ENCODE results near the gene CD3D.
A peak's percentile ranks its signal among the peaks of the same experiment; 100 is the strongest.

The CD3D gene

GRCh38 chr11:118342503-118343161 is at the start of gene CD3D:
TSS of gene CD3D (minus strand) at chr11:118342705. CDS start at chr11:118342607, 98 bp downstream.
- Histone ChIP-seq H3K27me3 (ENCODE audit: insufficient read depth, low read length, poor library complexity, severe bottlenecking) (no peaks in the 10 kb centered on the region), H3K79me2 (ENCODE audit: insufficient read depth, low read length) (peaks cover 100% of the 10 kb centered on the region)

GRCh38 chr11:118383657-118384056 is 41.2 kb upstream of the CD3D start:
- H3K4me1 ChIP-seq (ENCODE audit: insufficient read depth, low read length, poor library complexity, severe bottlenecking) = no peaks in the 10 kb centered on the region
- no peaks in the 10 kb centered on the region for H3K79me2 ChIP-seq (ENCODE audit: insufficient read depth, low read length)
- TF ChIP-seq EZH2phosphoT487 (IDR thresholded peaks at IDR 0.05; ENCODE audit: borderline replicate concordance) = no peak
- no peak for TF ChIP-seq CTCF (conservative IDR thresholded peaks at IDR 0.05; ENCODE audit: low read length)
- H3K36me3 ChIP-seq (ENCODE audit: insufficient read depth, low read length) = peaks cover 81% of the 10 kb centered on the region; the same call in 1 of the 2 replicates
- no peak overlapping the region for H3K9ac ChIP-seq (ENCODE audit: low read depth, low read length, poor library complexity, severe bottlenecking)
- H3F3A ChIP-seq (ENCODE audit: low read depth) = no peaks in the 10 kb centered on the region
- no peaks in the 10 kb centered on the region for H4K20me1 ChIP-seq (ENCODE audit: insufficient read depth, low read length, poor library complexity, severe bottlenecking)
- H3K4me3 ChIP-seq (ENCODE audit: low read length, poor library complexity, severe bottlenecking) = no peak overlapping the region
- no peak overlapping the region for H2AFZ ChIP-seq (ENCODE audit: low read length)
- no peaks in the 10 kb centered on the region for H3K27me3 ChIP-seq (ENCODE audit: insufficient read depth, low read length, poor library complexity, severe bottlenecking)
- no peaks in the 10 kb centered on the region for H3K9me3 ChIP-seq (ENCODE audit: insufficient read depth, low read depth, low read length)
- no peaks in the 10 kb centered on the region for H3K9me2 ChIP-seq (replicated peaks; ENCODE audit: low read depth, low read length)
- H3K4me2 ChIP-seq (ENCODE audit: low read depth, low read length, poor library complexity, severe bottlenecking) = no peak overlapping the region

More at GRCh38 chr11:118342503-118343161, at the start of gene CD3D:
- no peaks in the 10 kb centered on the region for H3K9me2 ChIP-seq (replicated peaks; ENCODE audit: low read depth, low read length)
- peaks cover 11% of the 10 kb centered on the region for H3K36me3 ChIP-seq (ENCODE audit: insufficient read depth, low read length)
- no peaks in the 10 kb centered on the region for H3K9me3 ChIP-seq (ENCODE audit: insufficient read depth, low read depth, low read length)
- peak within 1 kb of the TSS; percentile 57; the same call in 1 of the 2 replicates for H2AFZ ChIP-seq (ENCODE audit: low read length)
- TF ChIP-seq EZH2phosphoT487 (IDR thresholded peaks at IDR 0.05; ENCODE audit: borderline replicate concordance) (no peak), CTCF (conservative IDR thresholded peaks at IDR 0.05; ENCODE audit: low read length) (no peak)
- H3K4me1 ChIP-seq (ENCODE audit: insufficient read depth, low read length, poor library complexity, severe bottlenecking) = peaks cover 80% of the 10 kb centered on the region
- H3K9ac ChIP-seq (ENCODE audit: low read depth, low read length, poor library complexity, severe bottlenecking) = peak within 1 kb of the TSS; percentile 96
- H3K4me3 ChIP-seq (ENCODE audit: low read length, poor library complexity, severe bottlenecking) = peak within 1 kb of the TSS; percentile 88
- peaks cover 17% of the 10 kb centered on the region for H4K20me1 ChIP-seq (ENCODE audit: insufficient read depth, low read length, poor library complexity, severe bottlenecking)
- H3F3A ChIP-seq (ENCODE audit: low read depth) = peaks cover 9% of the 10 kb centered on the region; the same call in 1 of the 2 replicates
- peak within 1 kb of the TSS; percentile 91 for H3K4me2 ChIP-seq (ENCODE audit: low read depth, low read length, poor library complexity, severe bottlenecking)

GRCh38 chr11:118382954-118383353 is 40.4 kb upstream of the CD3D start:
- H3K9ac ChIP-seq (ENCODE audit: low read depth, low read length, poor library complexity, severe bottlenecking) = no peak overlapping the region

More at GRCh38 chr11:118382954-118383353, 40.4 kb upstream of the CD3D start:
- Histone ChIP-seq H3K4me2 (ENCODE audit: low read depth, low read length, poor library complexity, severe bottlenecking) (no peak overlapping the region), H3F3A (ENCODE audit: low read depth) (no peaks in the 10 kb centered on the region), H3K9me2 (replicated peaks; ENCODE audit: low read depth, low read length) (no peaks in the 10 kb centered on the region), H4K20me1 (ENCODE audit: insufficient read depth, low read length, poor library complexity, severe bottlenecking) (no peaks in the 10 kb centered on the region), H3K4me1 (ENCODE audit: insufficient read depth, low read length, poor library complexity, severe bottlenecking) (no peaks in the 10 kb centered on the region), H3K4me3 (ENCODE audit: low read length, poor library complexity, severe bottlenecking) (no peak overlapping the region), H3K9me3 (ENCODE audit: insufficient read depth, low read depth, low read length) (no peaks in the 10 kb centered on the region), H3K27me3 (ENCODE audit: insufficient read depth, low read length, poor library complexity, severe bottlenecking) (no peaks in the 10 kb centered on the region), H3K79me2 (ENCODE audit: insufficient read depth, low read length) (no peaks in the 10 kb centered on the region), H3K36me3 (ENCODE audit: insufficient read depth, low read length) (peaks cover 81% of the 10 kb centered on the region; the same call in 1 of the 2 replicates), H2AFZ (ENCODE audit: low read length) (no peak overlapping the region)
- TF ChIP-seq EZH2phosphoT487 (IDR thresholded peaks at IDR 0.05; ENCODE audit: borderline replicate concordance) = no peak
- no peak for TF ChIP-seq CTCF (conservative IDR thresholded peaks at IDR 0.05; ENCODE audit: low read length)

Data from Loucy (cell line).